ENCODE data around the gene UFD1.

The UFD1 gene

GRCh38 chr22:19488884-19489843 lies 10.2 kb upstream of the UFD1 start:
- TF ChIP-seq FOXP2 (optimal IDR thresholded peaks at IDR 0.05; ENCODE audit: borderline replicate concordance, extremely low read depth, extremely low read length, insufficient read depth) (no peak), SIN3A (IDR thresholded peaks at IDR 0.05; ENCODE audit: borderline replicate concordance, insufficient read depth, low read length) (no peak), POLR2AphosphoS5 (IDR thresholded peaks at IDR 0.05; ENCODE audit: low read depth, low read length) (no peak), TAF1 (IDR thresholded peaks at IDR 0.05; ENCODE audit: borderline replicate concordance, insufficient read depth, low read length) (no peak)
- TF ChIP-seq, protein P1, sequence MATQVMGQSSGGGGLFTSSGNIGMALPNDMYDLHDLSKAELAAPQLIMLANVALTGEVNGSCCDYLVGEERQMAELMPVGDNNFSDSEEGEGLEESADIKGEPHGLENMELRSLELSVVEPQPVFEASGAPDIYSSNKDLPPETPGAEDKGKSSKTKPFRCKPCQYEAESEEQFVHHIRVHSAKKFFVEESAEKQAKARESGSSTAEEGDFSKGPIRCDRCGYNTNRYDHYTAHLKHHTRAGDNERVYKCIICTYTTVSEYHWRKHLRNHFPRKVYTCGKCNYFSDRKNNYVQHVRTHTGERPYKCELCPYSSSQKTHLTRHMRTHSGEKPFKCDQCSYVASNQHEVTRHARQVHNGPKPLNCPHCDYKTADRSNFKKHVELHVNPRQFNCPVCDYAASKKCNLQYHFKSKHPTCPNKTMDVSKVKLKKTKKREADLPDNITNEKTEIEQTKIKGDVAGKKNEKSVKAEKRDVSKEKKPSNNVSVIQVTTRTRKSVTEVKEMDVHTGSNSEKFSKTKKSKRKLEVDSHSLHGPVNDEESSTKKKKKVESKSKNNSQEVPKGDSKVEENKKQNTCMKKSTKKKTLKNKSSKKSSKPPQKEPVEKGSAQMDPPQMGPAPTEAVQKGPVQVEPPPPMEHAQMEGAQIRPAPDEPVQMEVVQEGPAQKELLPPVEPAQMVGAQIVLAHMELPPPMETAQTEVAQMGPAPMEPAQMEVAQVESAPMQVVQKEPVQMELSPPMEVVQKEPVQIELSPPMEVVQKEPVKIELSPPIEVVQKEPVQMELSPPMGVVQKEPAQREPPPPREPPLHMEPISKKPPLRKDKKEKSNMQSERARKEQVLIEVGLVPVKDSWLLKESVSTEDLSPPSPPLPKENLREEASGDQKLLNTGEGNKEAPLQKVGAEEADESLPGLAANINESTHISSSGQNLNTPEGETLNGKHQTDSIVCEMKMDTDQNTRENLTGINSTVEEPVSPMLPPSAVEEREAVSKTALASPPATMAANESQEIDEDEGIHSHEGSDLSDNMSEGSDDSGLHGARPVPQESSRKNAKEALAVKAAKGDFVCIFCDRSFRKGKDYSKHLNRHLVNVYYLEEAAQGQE (IDR thresholded peaks at IDR 0.05; ENCODE audit: insufficient read depth in 1 of 2, low read depth in 2 of 2, low read length in 2 of 2), result no peak

DNA sequence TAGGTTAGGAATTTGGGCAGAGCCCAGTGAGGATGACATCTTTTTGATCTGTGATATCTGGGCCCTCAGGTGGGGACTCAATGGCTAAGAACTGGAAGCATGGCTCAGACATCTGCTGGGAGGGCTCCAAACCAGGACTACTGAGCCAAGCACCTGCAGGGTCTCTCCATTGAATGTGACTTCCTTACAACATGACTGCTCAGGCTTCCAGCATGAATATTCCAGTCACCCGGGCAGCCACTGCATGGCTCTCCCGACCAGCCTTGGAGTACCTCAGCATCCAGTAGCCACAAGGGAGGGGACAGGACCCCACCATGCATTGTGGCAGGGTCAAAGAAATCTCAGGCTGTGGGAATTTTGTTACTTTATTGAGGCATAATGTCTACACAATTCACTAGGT lies 9.3 kb upstream of the UFD1 start:
- no peak for TF ChIP-seq POLR2AphosphoS5 (IDR thresholded peaks at IDR 0.05; ENCODE audit: low read depth, low read length)
- no peak for TF ChIP-seq SIN3A (IDR thresholded peaks at IDR 0.05; ENCODE audit: borderline replicate concordance, insufficient read depth, low read length)
- no peak for TF ChIP-seq TAF1 (IDR thresholded peaks at IDR 0.05; ENCODE audit: borderline replicate concordance, insufficient read depth, low read length)
- TF ChIP-seq, protein P1 (IDR thresholded peaks at IDR 0.05; ENCODE audit: insufficient read depth in 1 of 2, low read depth in 2 of 2, low read length in 2 of 2), result no peak
- TF ChIP-seq FOXP2 (optimal IDR thresholded peaks at IDR 0.05; ENCODE audit: borderline replicate concordance, extremely low read depth, extremely low read length, insufficient read depth), result no peak

- no peak for TF ChIP-seq POLR2AphosphoS5 (IDR thresholded peaks at IDR 0.05; ENCODE audit: low read depth, low read length)
- no peak for TF ChIP-seq SIN3A (IDR thresholded peaks at IDR 0.05; ENCODE audit: borderline replicate concordance, insufficient read depth, low read length)
- no peak for TF ChIP-seq FOXP2 (optimal IDR thresholded peaks at IDR 0.05; ENCODE audit: borderline replicate concordance, extremely low read depth, extremely low read length, insufficient read depth)
- TF ChIP-seq TAF1 (IDR thresholded peaks at IDR 0.05; ENCODE audit: borderline replicate concordance, insufficient read depth, low read length), result no peak
Observed at GRCh38 chr22:19483481-19484244, 4.7 kb upstream of the UFD1 start.

- TF ChIP-seq SIN3A (IDR thresholded peaks at IDR 0.05; ENCODE audit: borderline replicate concordance, insufficient read depth, low read length) (no peak), TAF1 (IDR thresholded peaks at IDR 0.05; ENCODE audit: borderline replicate concordance, insufficient read depth, low read length) (no peak), FOXP2 (optimal IDR thresholded peaks at IDR 0.05; ENCODE audit: borderline replicate concordance, extremely low read depth, extremely low read length, insufficient read depth) (no peak), POLR2AphosphoS5 (IDR thresholded peaks at IDR 0.05; ENCODE audit: low read depth, low read length) (no peak)
- TF ChIP-seq, protein P1 (IDR thresholded peaks at IDR 0.05; ENCODE audit: insufficient read depth in 1 of 2, low read depth in 2 of 2, low read length in 2 of 2), result no peak
Observed at GRCh38 chr22:19482297-19482696, 3.3 kb upstream of the UFD1 start.

GRCh38 chr22:19480789-19481188 lies 1.8 kb upstream of the UFD1 start:
- TF ChIP-seq POLR2AphosphoS5 (IDR thresholded peaks at IDR 0.05; ENCODE audit: low read depth, low read length) (no peak), FOXP2 (optimal IDR thresholded peaks at IDR 0.05; ENCODE audit: borderline replicate concordance, extremely low read depth, extremely low read length, insufficient read depth) (no peak), SIN3A (IDR thresholded peaks at IDR 0.05; ENCODE audit: borderline replicate concordance, insufficient read depth, low read length) (no peak), TAF1 (IDR thresholded peaks at IDR 0.05; ENCODE audit: borderline replicate concordance, insufficient read depth, low read length) (no peak)
